Smooth muscle cell (in vitro differentiated cells): Measurements from ENCODE around the gene RBM24. TPM values are rescaled to one million over a fixed set of nuclear protein-coding genes. Genes with fewer than 3 reads are reported as not detected.

ENCODE experiments used
- DNase-seq: peaks from one replicate; lab custom pipeline; 2025; ENCODE audit not compliant: unreplicated experiment; lab: John Stamatoyannopoulos, UW
- H2AFZ ChIP-seq: fragments of 200-600 bp; sonication (generic); 2 replicates; pipeline ENCODE4 v1.6.0; 2016; ENCODE audit warnings: antibody characterized with exemption, low read depth, mild to moderate bottlenecking
- H3F3A ChIP-seq: fragments of 200-600 bp; sonication (generic); 2 replicates; pipeline ENCODE4 v1.6.0; 2017; ENCODE audit warnings: antibody characterized with exemption, low read depth
- H3K27ac ChIP-seq: fragments of 200-600 bp; sonication (generic); 2 replicates; pipeline ENCODE4 v1.5.1; 2016; ENCODE audit warnings: low read depth, mild to moderate bottlenecking
- H3K27me3 ChIP-seq: fragments of 200-600 bp; sonication (generic); 2 replicates; pipeline ENCODE4 v1.6.1; 2016; ENCODE audit warnings: low read depth, mild to moderate bottlenecking
- H3K36me3 ChIP-seq: fragments of 200-600 bp; sonication (generic); 2 replicates; pipeline ENCODE4 v1.5.1; 2016; ENCODE audit warnings: low read depth
- H3K4me1 ChIP-seq: fragments of 200-600 bp; sonication (generic); 2 replicates; pipeline ENCODE4 v1.5.1; 2016; ENCODE audit warnings: low read depth
- H3K4me2 ChIP-seq: fragments of 200-600 bp; sonication (generic); 2 replicates; pipeline ENCODE4 v1.6.0; 2016; ENCODE audit warnings: mild to moderate bottlenecking
- H3K4me3 ChIP-seq: fragments of 200-600 bp; sonication (generic); 2 replicates; pipeline ENCODE4 v1.5.1; 2016; ENCODE audit warnings: mild to moderate bottlenecking
- H3K79me2 ChIP-seq: fragments of 200-600 bp; sonication (generic); 2 replicates; pipeline ENCODE4 v1.6.0; 2016; ENCODE audit warnings: low read depth, mild to moderate bottlenecking
- H3K9ac ChIP-seq: fragments of 200-600 bp; sonication (generic); 2 replicates; pipeline ENCODE4 v1.6.0; 2016; ENCODE audit warnings: low read depth
- H3K9me3 ChIP-seq: fragments of 200-600 bp; sonication (generic); replicated peaks from 2 replicates; pipeline ENCODE4 v1.5.1; 2016; ENCODE audit warnings: low read depth
- H4K20me1 ChIP-seq: fragments of 200-600 bp; sonication (generic); 2 replicates; pipeline ENCODE4 v1.6.0; 2016; ENCODE audit warnings: low read depth
- WGBS: methylation state at CpG from one replicate; pipeline ENCODE4 v1.1.7; 2016; ENCODE audit warnings: low lambda C conversion rate; 5-methylcytosine and 5-hydroxymethylcytosine counted together
- polyA plus RNA-seq: library from polyadenylated mRNA; unstranded; fragments of >200 nt; fragmentation: Nextera tagmentation; extraction: Ambion mirVana; gene quantifications from 2 replicates; pipeline ENCODE4 v1.2.1, GENCODE V29; 2016
- total RNA-seq: library from RNA; depleted of rRNA; stranded (reverse); fragments of >200 nt; gene quantifications from 2 replicates; pipeline ENCODE4 v1.2.3, GENCODE V29; 2014
- TF ChIP-seq, protein P1 (sequence below): fragments of 200-600 bp; sonication (generic); IDR thresholded peaks from 2 replicates; pipeline ENCODE4 v1.5.1; 2017; ENCODE audit warnings: borderline replicate concordance, mild to moderate bottlenecking, antibody characterized with exemption; ENCODE audit not compliant: insufficient read depth, poor library complexity, severe bottlenecking

RBM24 gene
- total and polyA plus RNA-seq, 2 experiments from 2014 or later: 5.8 to 6.2 TPM

DNA sequence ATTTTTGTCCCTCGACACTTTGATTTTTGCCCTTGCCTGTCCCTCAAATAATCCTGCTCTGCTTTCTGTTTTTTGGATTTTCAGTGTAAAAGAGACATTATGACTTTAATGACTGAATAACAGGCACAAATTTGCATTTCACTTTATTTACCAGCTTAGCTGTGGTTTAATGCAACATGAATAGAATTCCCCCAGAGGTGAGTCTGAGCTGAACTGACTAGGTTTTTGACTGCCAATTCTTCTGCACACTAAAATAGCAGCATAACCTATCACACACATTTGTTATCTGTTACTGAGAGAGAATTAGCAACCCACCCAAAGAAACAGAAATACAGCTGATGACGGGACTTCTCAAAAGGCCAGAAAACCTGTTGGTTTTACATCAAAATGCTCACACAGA, 3.9 kb upstream of the RBM24 start:
- H3K36me3 ChIP-seq: no peaks in the 10 kb centered on the region
- H3K4me1 ChIP-seq: no peaks in the 10 kb centered on the region
- no peak overlapping the region for H3K4me3 ChIP-seq
- no peak for DNase-seq
- H3K9me3 ChIP-seq: no peaks in the 10 kb centered on the region
- WGBS: 90% methylated on average over 2 of the region's 2 CpGs
- TF ChIP-seq, protein P1, sequence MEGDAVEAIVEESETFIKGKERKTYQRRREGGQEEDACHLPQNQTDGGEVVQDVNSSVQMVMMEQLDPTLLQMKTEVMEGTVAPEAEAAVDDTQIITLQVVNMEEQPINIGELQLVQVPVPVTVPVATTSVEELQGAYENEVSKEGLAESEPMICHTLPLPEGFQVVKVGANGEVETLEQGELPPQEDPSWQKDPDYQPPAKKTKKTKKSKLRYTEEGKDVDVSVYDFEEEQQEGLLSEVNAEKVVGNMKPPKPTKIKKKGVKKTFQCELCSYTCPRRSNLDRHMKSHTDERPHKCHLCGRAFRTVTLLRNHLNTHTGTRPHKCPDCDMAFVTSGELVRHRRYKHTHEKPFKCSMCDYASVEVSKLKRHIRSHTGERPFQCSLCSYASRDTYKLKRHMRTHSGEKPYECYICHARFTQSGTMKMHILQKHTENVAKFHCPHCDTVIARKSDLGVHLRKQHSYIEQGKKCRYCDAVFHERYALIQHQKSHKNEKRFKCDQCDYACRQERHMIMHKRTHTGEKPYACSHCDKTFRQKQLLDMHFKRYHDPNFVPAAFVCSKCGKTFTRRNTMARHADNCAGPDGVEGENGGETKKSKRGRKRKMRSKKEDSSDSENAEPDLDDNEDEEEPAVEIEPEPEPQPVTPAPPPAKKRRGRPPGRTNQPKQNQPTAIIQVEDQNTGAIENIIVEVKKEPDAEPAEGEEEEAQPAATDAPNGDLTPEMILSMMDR: no peak
- no peak overlapping the region for H3K4me2 ChIP-seq
- no peaks in the 10 kb centered on the region for H3F3A ChIP-seq
- no peaks in the 10 kb centered on the region for H4K20me1 ChIP-seq
- no peaks in the 10 kb centered on the region for H3K27me3 ChIP-seq
- no peaks in the 10 kb centered on the region for H3K79me2 ChIP-seq
- no peak overlapping the region for H3K9ac ChIP-seq
- H3K27ac ChIP-seq: no peak overlapping the region
- no peak overlapping the region for H2AFZ ChIP-seq

DNA sequence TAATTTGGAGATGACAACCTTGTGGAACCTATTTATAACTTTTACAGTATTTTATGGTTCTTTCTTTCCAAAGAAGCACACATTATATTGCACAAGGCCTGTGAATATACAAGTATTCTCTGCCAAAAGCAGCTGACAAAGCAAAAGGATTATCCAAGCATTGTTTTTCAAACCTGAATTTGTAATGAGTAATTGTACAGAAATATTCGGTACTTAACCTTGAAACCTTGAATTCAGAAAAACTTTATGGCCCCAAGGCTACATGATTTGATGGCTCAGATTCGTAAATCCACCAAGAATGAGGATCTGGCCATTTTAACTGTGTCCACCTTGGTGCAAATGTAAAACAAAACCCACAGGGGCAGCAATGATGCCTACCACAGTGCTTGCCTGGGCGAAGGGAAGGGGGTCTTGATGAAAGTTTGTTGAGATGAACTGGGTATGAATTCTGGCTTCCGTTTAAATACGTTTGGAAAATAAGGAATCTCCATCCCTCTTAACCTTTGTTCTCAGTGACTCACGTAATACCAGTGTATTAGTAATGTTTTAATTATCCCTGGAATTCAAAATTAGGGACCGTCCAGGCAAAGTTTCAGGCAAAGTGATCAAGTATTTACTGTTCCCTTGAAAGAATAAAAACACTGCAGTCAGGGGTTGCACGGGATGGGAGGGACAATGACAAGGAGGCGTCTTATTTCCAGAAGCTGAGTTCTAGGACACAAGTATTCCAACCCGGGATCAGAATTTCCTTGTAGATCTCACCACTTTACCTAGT, 2.7 kb upstream of the RBM24 start:
- no peak overlapping the region for H3K4me3 ChIP-seq
- H2AFZ ChIP-seq: peak overlapping the region; percentile 65
- H3K4me2 ChIP-seq: no peak overlapping the region
- no peaks in the 10 kb centered on the region for H3K79me2 ChIP-seq
- TF ChIP-seq, protein P1: no peak
- no peaks in the 10 kb centered on the region for H3K4me1 ChIP-seq
- no peaks in the 10 kb centered on the region for H3F3A ChIP-seq
- DNase-seq: no peak
- no peaks in the 10 kb centered on the region for H3K36me3 ChIP-seq
- WGBS: 52% methylated on average over 10 of the region's 10 CpGs
- H3K27ac ChIP-seq: no peak overlapping the region
- no peaks in the 10 kb centered on the region for H3K9me3 ChIP-seq
- H4K20me1 ChIP-seq: no peaks in the 10 kb centered on the region
- H3K27me3 ChIP-seq: no peaks in the 10 kb centered on the region
- H3K9ac ChIP-seq: no peak overlapping the region

DNA sequence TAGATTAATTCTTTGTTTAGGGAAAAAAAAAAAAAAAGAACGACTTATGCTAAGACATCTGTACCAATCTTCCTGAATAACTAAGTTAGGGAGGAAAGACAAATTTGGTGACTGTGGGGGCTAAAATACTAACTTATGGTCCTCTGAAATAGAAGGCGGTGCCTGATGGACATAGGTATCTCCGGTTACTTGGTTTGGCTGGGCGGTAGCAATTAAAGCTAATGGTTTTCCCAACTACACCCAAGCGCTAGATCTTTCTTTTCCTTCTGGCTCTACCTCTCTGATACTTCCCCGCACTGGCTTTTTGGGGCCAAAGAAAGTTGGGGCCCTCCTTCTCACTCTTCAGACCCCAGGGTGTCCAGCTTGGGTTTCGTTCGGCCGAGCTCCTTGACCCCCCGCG, 1.0 kb upstream of the RBM24 start:
- 32% methylated on average over 11 of the region's 11 CpGs for WGBS
- peak overlapping the region; percentile 57 for H3K4me3 ChIP-seq
- peak overlapping the region; percentile 94 for H2AFZ ChIP-seq
- no peaks in the 10 kb centered on the region for H3K27me3 ChIP-seq
- no peak overlapping the region for H3K27ac ChIP-seq
- no peaks in the 10 kb centered on the region for H3K9me3 ChIP-seq
- no peak for DNase-seq
- no peaks in the 10 kb centered on the region for H3F3A ChIP-seq
- peak overlapping the region; percentile 90 for H3K4me2 ChIP-seq
- no peaks in the 10 kb centered on the region for H3K4me1 ChIP-seq
- no peaks in the 10 kb centered on the region for H3K79me2 ChIP-seq
- no peak overlapping the region for H3K9ac ChIP-seq
- no peaks in the 10 kb centered on the region for H3K36me3 ChIP-seq
- no peaks in the 10 kb centered on the region for H4K20me1 ChIP-seq
- TF ChIP-seq, protein P1: no peak
